IMR-90 (cell line): ENCODE data around the gene GALNT9.

Experiments
- BHLHE40 ChIP-seq: fragments of 150-350 bp; IDR thresholded peaks from 2 replicates; pipeline ENCODE4 v1.6.1; 2016; ENCODE audit warnings: mild to moderate bottlenecking, low read depth, low read length
- POLR2A ChIP-seq: IDR thresholded peaks from 2 replicates; pipeline ENCODE4 v1.6.1; 2012; ENCODE audit warnings: mild to moderate bottlenecking, low read depth, low read length
- RCOR1 ChIP-seq: IDR thresholded peaks from 2 replicates; pipeline ENCODE4 v1.6.1; 2012; ENCODE audit warnings: mild to moderate bottlenecking, low read length, improper control_type of control experiment; ENCODE audit not compliant: insufficient replicate concordance
- SMC3 ChIP-seq: fragments of 150-350 bp; IDR thresholded peaks from 2 replicates; pipeline ENCODE4 v1.6.1; 2016; ENCODE audit warnings: low read depth, mild to moderate bottlenecking, antibody characterized with exemption, low read length, moderate library complexity
- USF2 ChIP-seq: fragments of 150-350 bp; IDR thresholded peaks from 2 replicates; pipeline ENCODE4 v1.6.1; 2017; ENCODE audit warnings: mild to moderate bottlenecking, antibody characterized with exemption, low read length, low read depth
- TF ChIP-seq, protein P1 (sequence below): fragments of 150-350 bp; IDR thresholded peaks from 2 replicates; pipeline ENCODE4 v1.6.1; 2016; ENCODE audit warnings: low read depth, mild to moderate bottlenecking, low read length, moderate library complexity, borderline replicate concordance
- TF ChIP-seq, protein P2 (sequence below): conservative IDR thresholded peaks from 2 replicates; pipeline ENCODE4 v1.5.1; 2012; ENCODE audit warnings: mild to moderate bottlenecking, low read depth, low read length, improper control_type of control experiment

DNA sequence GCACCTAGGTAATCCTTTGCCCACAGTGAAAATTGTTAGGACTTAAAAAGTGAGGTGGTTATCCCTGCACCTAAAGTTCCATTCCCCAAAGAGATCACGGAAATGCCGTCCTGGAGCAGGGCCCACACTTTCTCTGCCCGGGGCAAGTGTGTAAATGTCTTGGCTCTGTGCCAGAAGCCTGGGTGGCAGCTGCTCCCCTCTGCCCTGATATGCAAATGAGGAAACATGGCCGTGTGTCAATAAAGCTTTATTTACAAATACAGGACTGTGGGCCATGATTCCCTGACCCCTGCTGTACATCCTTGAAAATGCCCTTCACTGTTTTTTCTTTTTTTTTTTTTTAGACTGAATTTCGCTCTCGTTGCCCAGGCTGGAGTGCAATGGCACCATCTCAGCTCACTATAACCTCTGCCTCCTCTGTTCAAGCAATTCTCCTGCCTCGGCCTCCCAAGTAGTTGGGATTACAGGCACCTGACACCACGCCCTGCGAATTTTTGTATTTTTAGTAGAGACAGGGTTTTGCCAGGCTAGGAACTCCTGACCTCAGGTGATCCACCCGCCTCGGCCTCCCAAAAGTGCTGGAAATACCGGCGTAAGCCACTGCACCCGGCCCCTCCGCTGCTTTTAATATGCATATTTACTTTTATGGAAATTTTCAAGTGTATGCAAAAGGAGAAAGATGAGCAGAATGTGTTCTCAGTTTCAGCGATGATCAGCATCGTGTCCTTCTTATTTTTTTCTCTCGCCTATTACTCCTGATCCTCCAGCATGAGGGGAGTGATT lies 75.5 kb downstream of the GALNT9 start:
- TF ChIP-seq, protein P1, sequence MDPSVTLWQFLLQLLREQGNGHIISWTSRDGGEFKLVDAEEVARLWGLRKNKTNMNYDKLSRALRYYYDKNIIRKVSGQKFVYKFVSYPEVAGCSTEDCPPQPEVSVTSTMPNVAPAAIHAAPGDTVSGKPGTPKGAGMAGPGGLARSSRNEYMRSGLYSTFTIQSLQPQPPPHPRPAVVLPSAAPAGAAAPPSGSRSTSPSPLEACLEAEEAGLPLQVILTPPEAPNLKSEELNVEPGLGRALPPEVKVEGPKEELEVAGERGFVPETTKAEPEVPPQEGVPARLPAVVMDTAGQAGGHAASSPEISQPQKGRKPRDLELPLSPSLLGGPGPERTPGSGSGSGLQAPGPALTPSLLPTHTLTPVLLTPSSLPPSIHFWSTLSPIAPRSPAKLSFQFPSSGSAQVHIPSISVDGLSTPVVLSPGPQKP: no peak
- no peak for TF ChIP-seq RCOR1
- TF ChIP-seq, protein P2, sequence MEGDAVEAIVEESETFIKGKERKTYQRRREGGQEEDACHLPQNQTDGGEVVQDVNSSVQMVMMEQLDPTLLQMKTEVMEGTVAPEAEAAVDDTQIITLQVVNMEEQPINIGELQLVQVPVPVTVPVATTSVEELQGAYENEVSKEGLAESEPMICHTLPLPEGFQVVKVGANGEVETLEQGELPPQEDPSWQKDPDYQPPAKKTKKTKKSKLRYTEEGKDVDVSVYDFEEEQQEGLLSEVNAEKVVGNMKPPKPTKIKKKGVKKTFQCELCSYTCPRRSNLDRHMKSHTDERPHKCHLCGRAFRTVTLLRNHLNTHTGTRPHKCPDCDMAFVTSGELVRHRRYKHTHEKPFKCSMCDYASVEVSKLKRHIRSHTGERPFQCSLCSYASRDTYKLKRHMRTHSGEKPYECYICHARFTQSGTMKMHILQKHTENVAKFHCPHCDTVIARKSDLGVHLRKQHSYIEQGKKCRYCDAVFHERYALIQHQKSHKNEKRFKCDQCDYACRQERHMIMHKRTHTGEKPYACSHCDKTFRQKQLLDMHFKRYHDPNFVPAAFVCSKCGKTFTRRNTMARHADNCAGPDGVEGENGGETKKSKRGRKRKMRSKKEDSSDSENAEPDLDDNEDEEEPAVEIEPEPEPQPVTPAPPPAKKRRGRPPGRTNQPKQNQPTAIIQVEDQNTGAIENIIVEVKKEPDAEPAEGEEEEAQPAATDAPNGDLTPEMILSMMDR: no peak
- no peak for TF ChIP-seq SMC3
- TF ChIP-seq USF2: no peak
- no peak for TF ChIP-seq BHLHE40
- TF ChIP-seq POLR2A: no peak
